PC-3 (cell line): ENCODE results near the gene ACO2. TPM values are rescaled to one million over a fixed set of nuclear protein-coding genes. Genes with fewer than 3 reads are reported as not detected.
A peak's percentile ranks its signal among the peaks of the same experiment; 100 is the strongest.

Source experiments
- ATAC-seq: fragments of 200-7000 bp; cut with Tn5 transposase; 2 replicates; pipeline ENCODE4 v1.9.1; 2020; ENCODE audit warnings: mild to moderate bottlenecking, moderate library complexity
- BruUV-seq: library from RNA; stranded (reverse); fragments of 400-500 nt; replicated peaks from 2 replicates; lab custom pipeline; 2021; lab: Mats Ljungman, UMichigan
- CTCF ChIA-PET: fragments of 300-600 bp; sonication (Branson Sonifier 250); formaldehyde crosslinking; loops from one replicate; lab custom pipeline; 2022; ENCODE audit warnings: antibody characterized with exemption; lab: Charles Lee
- POLR2A ChIA-PET: fragments of 300-600 bp; sonication (Branson Sonifier 250); formaldehyde crosslinking; loops from one replicate; lab custom pipeline; 2022; ENCODE audit warnings: antibody characterized with exemption; ENCODE audit not compliant: unreplicated experiment; lab: Charles Lee
- DNase-seq: peaks from one replicate; pipeline ENCODE4 v3.0.0-alpha.2; 2015
- H2AFZ ChIP-seq: fragments of 300-600 bp; sonication (generic); 2 replicates; pipeline ENCODE4 v1.6.0; 2016; ENCODE audit warnings: antibody characterized with exemption, low read length
- H3F3A ChIP-seq: fragments of 300-600 bp; sonication (generic); one replicate; pipeline ENCODE4 v1.6.0; 2017; ENCODE audit warnings: antibody characterized with exemption, low read length, control low read depth, mild to moderate bottlenecking; ENCODE audit not compliant: unreplicated experiment
- H3K27ac ChIP-seq: fragments of 300-600 bp; sonication (generic); 2 replicates; pipeline ENCODE4 v1.5.1; 2016; ENCODE audit warnings: mild to moderate bottlenecking, low read length
- H3K27me3 ChIP-seq: fragments of 300-600 bp; sonication (generic); 2 replicates; pipeline ENCODE4 v1.6.1; 2016; ENCODE audit warnings: low read length, mixed read lengths
- H3K36me3 ChIP-seq: fragments of 300-600 bp; sonication (generic); 2 replicates; pipeline ENCODE4 v1.6.1; 2016; ENCODE audit warnings: low read depth, mixed run types, low read length, mixed read lengths
- H3K4me1 ChIP-seq: fragments of 300-600 bp; sonication (generic); 2 replicates; pipeline ENCODE4 v1.5.1; 2016; ENCODE audit warnings: low read length; ENCODE audit not compliant: insufficient read depth
- H3K4me2 ChIP-seq: fragments of 300-600 bp; sonication (generic); 2 replicates; pipeline ENCODE4 v1.6.0; 2016; ENCODE audit warnings: low read length
- H3K4me3 ChIP-seq: fragments of 300-600 bp; sonication (generic); 2 replicates; pipeline ENCODE4 v1.5.1; 2016; ENCODE audit warnings: mild to moderate bottlenecking, low read length, mixed read lengths
- H3K79me2 ChIP-seq: fragments of 300-600 bp; sonication (generic); 2 replicates; pipeline ENCODE4 v1.6.1; 2017; ENCODE audit warnings: low read length, mixed read lengths
- H3K9ac ChIP-seq: fragments of 300-600 bp; sonication (generic); 2 replicates; pipeline ENCODE4 v1.6.0; 2016; ENCODE audit warnings: mild to moderate bottlenecking, low read length
- H3K9me2 ChIP-seq: fragments of 300-600 bp; sonication (generic); replicated peaks from 2 replicates; pipeline ENCODE4 v1.6.1; 2016; ENCODE audit warnings: mixed run types, low read length, mixed read lengths
- H3K9me3 ChIP-seq: fragments of 300-600 bp; sonication (generic); 2 replicates; pipeline ENCODE4 v1.6.1; 2016; ENCODE audit warnings: low read length, mixed read lengths
- H4K20me1 ChIP-seq: fragments of 300-600 bp; sonication (generic); 2 replicates; pipeline ENCODE4 v1.6.1; 2016; ENCODE audit warnings: low read length, mixed read lengths
- CTCF ChIP-seq: fragments of 300-600 bp; sonication (generic); conservative IDR thresholded peaks from 2 replicates; pipeline ENCODE4 v1.5.1; 2017; ENCODE audit warnings: antibody characterized with exemption, low read depth, mild to moderate bottlenecking, low read length
- EZH2 ChIP-seq: fragments of 300-600 bp; sonication (generic); IDR thresholded peaks from one replicate; pipeline ENCODE4 v1.6.1; 2017; ENCODE audit warnings: antibody characterized with exemption, mild to moderate bottlenecking, low read length; ENCODE audit not compliant: unreplicated experiment
- EZH2phosphoT487 ChIP-seq: fragments of 300-600 bp; sonication (generic); IDR thresholded peaks from 2 replicates; pipeline ENCODE4 v1.6.1; 2018; ENCODE audit warnings: mild to moderate bottlenecking, antibody characterized with exemption, low read length, borderline replicate concordance
- intact Hi-C: fragments of 100-400 bp; cut with micrococcal nuclease; formaldehyde crosslinking; loops from 2 replicates; pipeline ENCODE4 v1.9.0; 2023
- total RNA-seq: library from RNA; depleted of rRNA; stranded (reverse); fragments of >200 nt; gene quantifications from 2 replicates; pipeline ENCODE4 v1.2.3, GENCODE V29; 2014

ACO2 gene
- total RNA-seq, 1 experiment from 2014 or later, result 130 TPM

DNA sequence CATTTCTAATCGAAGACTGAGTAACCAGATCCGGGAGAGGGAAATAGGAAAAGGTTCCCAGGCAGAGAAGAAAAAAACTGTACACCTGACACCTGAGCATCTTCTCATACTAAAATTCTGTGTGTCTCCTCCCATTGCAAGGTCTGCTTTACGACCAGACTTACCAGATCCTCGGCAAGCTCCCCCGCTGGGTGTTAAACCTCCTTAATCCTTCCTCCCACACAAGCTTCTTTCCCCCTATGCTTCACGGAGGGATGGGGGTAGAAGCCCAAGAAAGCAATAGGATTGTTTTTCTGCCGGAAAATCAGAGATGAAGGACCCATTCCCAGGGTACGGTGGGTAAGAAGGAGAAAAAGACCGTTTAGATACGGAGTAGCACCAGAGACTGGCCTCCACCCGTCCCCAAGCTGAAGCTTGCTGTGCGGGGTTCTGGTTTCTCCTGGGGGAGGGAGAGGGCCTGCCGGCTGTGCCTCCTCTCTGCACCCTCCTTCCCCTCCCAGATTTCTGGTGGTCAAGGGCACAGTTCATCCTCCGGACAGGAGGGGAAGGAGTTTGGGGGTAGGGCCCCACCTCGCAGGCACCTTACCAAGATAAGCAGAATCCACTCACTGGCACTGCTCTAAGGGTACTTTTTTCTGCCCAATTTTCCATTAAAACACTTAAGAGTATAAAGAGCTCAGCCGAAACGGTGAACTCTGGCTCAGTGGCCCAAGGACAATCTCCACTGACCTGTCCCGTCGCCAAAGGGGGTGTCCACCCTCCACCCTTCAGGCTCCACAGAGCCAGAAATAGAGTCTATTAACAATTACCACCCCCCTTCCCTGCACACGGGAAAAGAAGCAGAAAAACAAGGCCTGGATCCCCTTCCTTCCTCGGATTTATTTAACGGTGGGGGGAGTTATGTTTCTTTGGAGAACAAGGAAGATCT is 23.5 kb upstream of the ACO2 start:
- no peaks in the 10 kb centered on the region for H3K9me2 ChIP-seq
- H3K79me2 ChIP-seq, result peaks cover 65% of the 10 kb centered on the region
- no peaks in the 10 kb centered on the region for H3K9me3 ChIP-seq
- peak overlapping the region; percentile 82 for H3K4me3 ChIP-seq
- peak overlapping the region; percentile 97 for H3K9ac ChIP-seq
- peaks cover 4% of the 10 kb centered on the region; the same call in 1 of the 2 replicates for H3K4me1 ChIP-seq
- no peak overlapping the region for H2AFZ ChIP-seq
- H3K4me2 ChIP-seq, result peak overlapping the region; percentile 77
- peak overlapping the region; percentile 22 for H3K27ac ChIP-seq
- DNase-seq, result peak; percentile 43
- peaks cover 4% of the 10 kb centered on the region; the same call in 1 of the 2 replicates for H3K36me3 ChIP-seq
- no peak for ATAC-seq
- no peaks in the 10 kb centered on the region for H3F3A ChIP-seq
- BruUV-seq, result TSS peak; percentile 36
- H4K20me1 ChIP-seq, result peaks cover 17% of the 10 kb centered on the region
- H3K27me3 ChIP-seq, result no peaks in the 10 kb centered on the region
- CTCF ChIA-PET, result no interaction called here
- intact Hi-C loops, result no loop called here
- TF ChIP-seq EZH2phosphoT487 (no peak), CTCF (no peak), EZH2 (no peak)
- POLR2A ChIA-PET, result interaction anchor here (0.5 to 1.3 kb wide), 2 partner anchors 23 to 144 kb away, joined by 10 to 17 read pairs; partner anchors contain the start of genes PHF5A and PMM1

DNA sequence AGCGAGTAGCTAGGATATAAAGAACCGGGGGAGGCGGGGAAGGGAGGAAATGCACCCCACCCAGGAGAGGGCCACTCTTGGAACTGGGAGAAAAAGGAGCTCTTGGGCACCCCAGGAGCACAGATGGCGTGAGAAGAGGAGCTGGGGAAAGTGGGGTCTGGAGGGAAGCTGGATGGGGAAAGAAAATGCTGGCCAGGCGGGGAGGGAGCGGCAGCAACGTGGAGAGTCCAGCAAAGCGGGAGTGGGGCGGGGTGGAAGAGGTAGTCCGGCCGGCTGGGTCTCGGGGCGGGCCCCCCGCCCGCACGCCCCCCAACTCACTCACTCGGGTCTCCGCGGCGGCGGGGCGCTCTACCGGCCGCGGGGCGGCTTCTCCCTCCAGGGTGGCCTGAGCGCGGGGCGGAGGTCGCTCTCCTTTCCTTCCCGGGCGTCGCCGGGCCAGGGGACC is 22.8 kb upstream of the ACO2 start:
- Histone ChIP-seq H3K9me2 (no peaks in the 10 kb centered on the region), H3F3A (no peaks in the 10 kb centered on the region), H3K4me1 (peaks cover 4% of the 10 kb centered on the region; the same call in 1 of the 2 replicates), H3K4me3 (peak overlapping the region; percentile 82), H3K27ac (peak overlapping the region; percentile 22), H3K36me3 (peaks cover 4% of the 10 kb centered on the region; the same call in 1 of the 2 replicates), H3K4me2 (peak overlapping the region; percentile 77), H3K79me2 (peaks cover 58% of the 10 kb centered on the region), H3K9ac (peak overlapping the region; percentile 97), H3K9me3 (no peaks in the 10 kb centered on the region), H4K20me1 (peaks cover 17% of the 10 kb centered on the region), H2AFZ (no peak overlapping the region), H3K27me3 (no peaks in the 10 kb centered on the region)
- BruUV-seq, result no TSS peak
- intact Hi-C loops, result no loop called here
- no peak for TF ChIP-seq EZH2
- CTCF ChIA-PET, result interaction anchor here (0.6 kb wide), 1 partner anchor 155 kb away, joined by 3 read pairs; no protein-coding TSS in a partner anchor
- POLR2A ChIA-PET, result interaction anchor here (0.5 to 1.3 kb wide), 3 partner anchors 22 to 65 kb away, joined by 3 to 10 read pairs (median 6); partner anchors contain the start of genes PHF5A and TEF
- DNase-seq, result no peak
- ATAC-seq, result no peak

DNA sequence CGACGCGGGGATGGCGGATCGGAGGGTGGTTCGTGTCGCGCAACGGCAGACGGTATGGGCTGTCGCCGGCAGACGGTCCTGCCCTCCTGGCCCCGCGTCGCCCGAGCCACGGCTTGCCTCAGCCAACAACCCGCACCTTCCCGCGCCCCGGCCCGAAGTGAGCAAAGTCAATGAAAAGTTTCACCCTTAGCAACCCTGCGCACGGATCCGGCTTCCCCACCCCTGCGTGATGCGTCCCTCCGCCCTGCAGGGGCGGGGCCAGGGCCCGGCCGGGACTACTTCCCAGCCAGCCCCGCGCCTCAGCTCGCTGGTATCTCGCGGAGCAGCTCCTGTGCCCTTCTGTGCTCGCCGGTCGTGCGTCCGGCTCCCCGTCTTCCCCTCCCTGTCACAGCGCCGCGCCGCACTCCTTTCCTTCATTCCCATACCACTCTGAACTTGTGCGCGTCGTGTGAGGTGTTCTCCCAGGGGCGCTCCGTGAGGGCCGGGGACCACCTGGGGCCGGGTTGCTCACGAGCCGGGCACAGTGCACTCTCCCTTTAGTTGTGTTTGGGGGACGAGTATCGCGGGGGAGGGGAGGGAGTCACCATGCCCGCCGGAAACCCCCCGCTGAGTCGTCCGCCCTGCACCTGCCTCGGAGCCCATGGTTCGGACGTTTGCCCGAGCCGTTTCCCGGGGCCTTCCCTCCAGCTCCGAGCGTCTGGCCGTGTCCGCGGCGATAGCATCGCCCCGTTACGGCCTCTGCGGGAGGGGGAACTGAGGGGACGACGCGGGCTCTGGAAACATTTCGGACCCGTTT is 22.1 kb upstream of the ACO2 start, which contains the start of gene TOB2:
Gene TOB2 (minus strand): TSS at position 163 of the 796 bp plus-strand sequence. CDS start 9,456 bp downstream, outside the sequence.
- H3F3A ChIP-seq, result no peaks in the 10 kb centered on the region
- H3K9ac ChIP-seq, result peak within 1 kb of the TSS; percentile 97
- H3K27me3 ChIP-seq, result no peaks in the 10 kb centered on the region
- intact Hi-C loops, result no loop called here
- peak within 1 kb of the TSS; percentile 77 for H3K4me2 ChIP-seq
- H3K9me2 ChIP-seq, result no peaks in the 10 kb centered on the region
- TF ChIP-seq CTCF (no peak), EZH2 (no peak), EZH2phosphoT487 (no peak)
- BruUV-seq, result TSS peak; percentile 80
- POLR2A ChIA-PET, result interaction anchor here (0.5 to 1.3 kb wide), 5 partner anchors 21 to 488 kb away, joined by 3 to 12 read pairs (median 6); partner anchors contain the start of genes PHF5A and TEF
- peaks cover 4% of the 10 kb centered on the region; the same call in 1 of the 2 replicates for H3K4me1 ChIP-seq
- no peaks in the 10 kb centered on the region for H3K9me3 ChIP-seq
- H4K20me1 ChIP-seq, result peaks cover 17% of the 10 kb centered on the region
- peak within 1 kb of the TSS; percentile 92 for H3K27ac ChIP-seq
- ATAC-seq, result peak; percentile 39
- peaks cover 4% of the 10 kb centered on the region; the same call in 1 of the 2 replicates for H3K36me3 ChIP-seq
- DNase-seq, result peak; percentile 87
- peak within 1 kb of the TSS; percentile 82 for H3K4me3 ChIP-seq
- CTCF ChIA-PET, result interaction anchor here (0.6 kb wide), 1 partner anchor 156 kb away, joined by 3 read pairs; no protein-coding TSS in a partner anchor
- H3K79me2 ChIP-seq, result peaks cover 51% of the 10 kb centered on the region
- peak within 1 kb of the TSS; percentile 84 for H2AFZ ChIP-seq
